ENCODE measurements around the gene SUSD3. TPM values are rescaled to one million over a fixed set of nuclear protein-coding genes. Genes with fewer than 3 reads are reported as not detected.
"Not testable (repeated sequence)": the region's sequence is repeated elsewhere in the genome, so short reads cannot be mapped to it uniquely, and the experiment has no call there.

SUSD3 gene
- total RNA-seq (2014; rRNA removed; shearing (Covaris generic)), result 0.12 and 1.4 TPM in 2 replicates

GRCh38 chr9:93058355-93059010 lies at the start of gene SUSD3:
SUSD3 (plus strand) TSS chr9:93058701; CDS start chr9:93058743, 42 bp downstream.
- DNase-seq (ENCODE audit: low read depth), result peak; percentile 18

- no peak for DNase-seq (ENCODE audit: low read depth)
These were observed 49.0 kb upstream of the SUSD3 start for GRCh38 chr9:93009337-93010015.

- DNase-seq (ENCODE audit: low read depth), result no peak
These were observed 48.4 kb upstream of the SUSD3 start for GRCh38 chr9:93010056-93010455.

GRCh38 chr9:93010704-93011103 lies 47.8 kb upstream of the SUSD3 start:
- DNase-seq (ENCODE audit: low read depth), result no peak

- no peak for DNase-seq (ENCODE audit: low read depth)
These were observed 47.4 kb upstream of the SUSD3 start for GRCh38 chr9:93011114-93011513.

GRCh38 chr9:93012963-93013855 lies 45.3 kb upstream of the SUSD3 start:
- no peak for DNase-seq (ENCODE audit: low read depth)

GRCh38 chr9:93013856-93014582 lies 44.5 kb upstream of the SUSD3 start:
- no peak for DNase-seq (ENCODE audit: low read depth)

GRCh38 chr9:93015190-93015589 lies 43.3 kb upstream of the SUSD3 start:
- not testable (repeated sequence) for DNase-seq (ENCODE audit: low read depth)

GRCh38 chr9:93017621-93018020 lies 40.9 kb upstream of the SUSD3 start:
- no peak for DNase-seq (ENCODE audit: low read depth)

GRCh38 chr9:93020151-93020550 lies 38.4 kb upstream of the SUSD3 start:
- DNase-seq (ENCODE audit: low read depth), result no peak

GRCh38 chr9:93020771-93021670 lies 37.5 kb upstream of the SUSD3 start:
- DNase-seq (ENCODE audit: low read depth), result peak; percentile 18

GRCh38 chr9:93022066-93022465 lies 36.4 kb upstream of the SUSD3 start:
- DNase-seq (ENCODE audit: low read depth), result no peak

GRCh38 chr9:93022721-93023520 lies 35.6 kb upstream of the SUSD3 start:
- no peak for DNase-seq (ENCODE audit: low read depth)

GRCh38 chr9:93023521-93023815 lies 35.0 kb upstream of the SUSD3 start:
- no peak for DNase-seq (ENCODE audit: low read depth)

GRCh38 chr9:93024646-93024910 lies 33.9 kb upstream of the SUSD3 start:
- no peak for DNase-seq (ENCODE audit: low read depth)

- no peak for DNase-seq (ENCODE audit: low read depth)
These were observed 33.4 kb upstream of the SUSD3 start for GRCh38 chr9:93024986-93025630.

GRCh38 chr9:93025736-93026135 lies 32.8 kb upstream of the SUSD3 start:
- peak; percentile 16 for DNase-seq (ENCODE audit: low read depth)

GRCh38 chr9:93026640-93027039 lies 31.9 kb upstream of the SUSD3 start:
- no peak for DNase-seq (ENCODE audit: low read depth)

GRCh38 chr9:93027750-93028149 lies 30.8 kb upstream of the SUSD3 start:
- no peak for DNase-seq (ENCODE audit: low read depth)

Measured in M059J (cell line).